ENCODE data around the gene VANGL1.

DNA sequence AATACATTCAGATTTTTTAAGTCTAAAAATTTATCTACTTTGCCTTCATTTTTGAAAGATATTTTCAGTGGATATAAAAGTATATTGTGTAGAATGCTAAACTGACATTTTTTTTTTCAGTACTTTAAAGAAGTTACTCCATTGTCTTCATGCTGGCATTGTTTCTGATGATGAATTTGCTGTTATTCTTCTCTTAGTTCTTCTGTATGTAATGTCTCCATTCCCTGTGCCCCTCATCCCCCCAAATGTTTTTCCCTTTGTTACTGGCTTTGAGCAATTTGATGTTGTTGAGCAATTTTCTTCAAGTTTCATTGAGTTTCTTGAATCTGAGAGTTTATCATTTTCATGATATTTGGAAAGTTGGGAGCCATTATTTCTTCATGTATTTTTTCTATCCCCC is 20.8 kb upstream of the VANGL1 start:
- TF ChIP-seq, protein P1, sequence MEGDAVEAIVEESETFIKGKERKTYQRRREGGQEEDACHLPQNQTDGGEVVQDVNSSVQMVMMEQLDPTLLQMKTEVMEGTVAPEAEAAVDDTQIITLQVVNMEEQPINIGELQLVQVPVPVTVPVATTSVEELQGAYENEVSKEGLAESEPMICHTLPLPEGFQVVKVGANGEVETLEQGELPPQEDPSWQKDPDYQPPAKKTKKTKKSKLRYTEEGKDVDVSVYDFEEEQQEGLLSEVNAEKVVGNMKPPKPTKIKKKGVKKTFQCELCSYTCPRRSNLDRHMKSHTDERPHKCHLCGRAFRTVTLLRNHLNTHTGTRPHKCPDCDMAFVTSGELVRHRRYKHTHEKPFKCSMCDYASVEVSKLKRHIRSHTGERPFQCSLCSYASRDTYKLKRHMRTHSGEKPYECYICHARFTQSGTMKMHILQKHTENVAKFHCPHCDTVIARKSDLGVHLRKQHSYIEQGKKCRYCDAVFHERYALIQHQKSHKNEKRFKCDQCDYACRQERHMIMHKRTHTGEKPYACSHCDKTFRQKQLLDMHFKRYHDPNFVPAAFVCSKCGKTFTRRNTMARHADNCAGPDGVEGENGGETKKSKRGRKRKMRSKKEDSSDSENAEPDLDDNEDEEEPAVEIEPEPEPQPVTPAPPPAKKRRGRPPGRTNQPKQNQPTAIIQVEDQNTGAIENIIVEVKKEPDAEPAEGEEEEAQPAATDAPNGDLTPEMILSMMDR (IDR thresholded peaks at IDR 0.05 in 4 of 5, conservative IDR thresholded peaks at IDR 0.05 in 1 of 5), result no peak
- TF ChIP-seq POLR2A (IDR thresholded peaks at IDR 0.05), result no peak
